H1 (cell line): ENCODE results near the gene CGB5. TPM values are rescaled to one million over a fixed set of nuclear protein-coding genes. Genes with fewer than 3 reads are reported as not detected.
"Not testable (repeated sequence)": the region's sequence is repeated elsewhere in the genome, so short reads cannot be mapped to it uniquely, and the experiment has no call there.

Experiments
- CTCF ChIA-PET: fragments of 300-600 bp; sonication (Branson Sonifier 250); formaldehyde crosslinking; loops from one replicate; lab custom pipeline; 2021; ENCODE audit not compliant: partially characterized antibody; lab: Charles Lee
- POLR2A ChIA-PET: fragments of 300-600 bp; sonication (Branson Sonifier 250); formaldehyde crosslinking; loops from one replicate; lab custom pipeline; 2021; ENCODE audit warnings: inconsistent platforms; ENCODE audit not compliant: partially characterized antibody; lab: Charles Lee
- DNase-seq, 2 experiments: peaks; one replicate each; pipeline versions ENCODE4 v3.0.0 to v3.0.0-alpha.2; 2010 to 2022; ENCODE audit warnings: low spot score in 2 of 2, low read depth in 1 of 2, mixed read lengths in 1 of 2
- FAIRE-seq: peaks from 2 replicates; lab custom pipeline; 2011; peaks lifted over from hg19 to GRCh38; lab: Jason Lieb, UNC
- H2AFZ ChIP-seq: 2 replicates; pipeline ENCODE4 v1.8.1; 2012; ENCODE audit warnings: low read length, inconsistent platforms
- H2AK5ac ChIP-seq: 2 replicates; pipeline ENCODE4 v1.6.1; 2013; ENCODE audit warnings: low read depth, low read length
- H2BK120ac ChIP-seq: replicated peaks from 2 replicates; pipeline ENCODE3; 2013; ENCODE audit warnings: low read depth, low read length, inconsistent platforms
- H2BK12ac ChIP-seq: 2 replicates; pipeline ENCODE4 v1.6.1; 2013; ENCODE audit warnings: low read depth, low read length
- H2BK15ac ChIP-seq: 2 replicates; pipeline ENCODE4 v1.6.1; 2013; ENCODE audit warnings: low read length
- H2BK20ac ChIP-seq: 2 replicates; pipeline ENCODE4 v1.6.1; 2013; ENCODE audit warnings: low read length
- H2BK5ac ChIP-seq: 2 replicates; pipeline ENCODE4 v1.6.1; 2013; ENCODE audit warnings: low read depth, low read length
- H3K14ac ChIP-seq: 2 replicates; pipeline ENCODE4 v1.6.1; 2013; ENCODE audit warnings: inconsistent platforms; ENCODE audit not compliant: insufficient read length
- H3K18ac ChIP-seq: 2 replicates; pipeline ENCODE4 v1.6.1; 2013; ENCODE audit warnings: low read length; ENCODE audit errors: extremely low read depth
- H3K23ac ChIP-seq: 2 replicates; pipeline ENCODE4 v1.6.1; 2013; ENCODE audit warnings: inconsistent platforms; ENCODE audit not compliant: insufficient read length
- H3K23me2 ChIP-seq: 2 replicates; pipeline ENCODE4 v1.6.1; 2013; ENCODE audit warnings: low read depth, low read length
- H3K27ac ChIP-seq: 2 replicates; pipeline ENCODE4 v1.6.1; 2011; ENCODE audit warnings: low read depth, low read length, inconsistent platforms
- H3K27me3 ChIP-seq, 4 experiments: replicated peaks in 1 of 4; 1 replicate in 1 of 4; 2 replicates in 3 of 4; pipeline versions ENCODE4 v1.6.1 to v1.8.1; 2011 to 2013; ENCODE audit warnings: low read length in 3 of 4, mild to moderate bottlenecking in 3 of 4, inconsistent platforms in 2 of 4, mixed read lengths in 2 of 4, moderate library complexity in 1 of 4; ENCODE audit not compliant: control insufficient read depth in 3 of 4, insufficient read depth in 3 of 4; ENCODE audit errors: extremely low read depth in 1 of 4
- H3K36me3 ChIP-seq, 4 experiments: 2 replicates each; pipeline versions ENCODE4 v1.6.1 to v1.8.1; 2011 to 2013; ENCODE audit warnings: mild to moderate bottlenecking in 4 of 4, low read length in 3 of 4, moderate library complexity in 2 of 4, control low read depth in 1 of 4, inconsistent platforms in 1 of 4; ENCODE audit not compliant: insufficient read depth in 4 of 4, control insufficient read depth in 2 of 4
- H3K4ac ChIP-seq: replicated peaks from 2 replicates; pipeline ENCODE3; 2013; ENCODE audit warnings: low read length, low read depth, mixed read lengths, inconsistent platforms; ENCODE audit not compliant: insufficient read length
- H3K4me1 ChIP-seq, 4 experiments: replicated peaks in 1 of 4; 1 replicate in 1 of 4; 2 replicates in 3 of 4; pipeline versions ENCODE4 v1.6.1 to v1.8.1; 2011 to 2013; ENCODE audit warnings: low read length in 3 of 4, inconsistent platforms in 2 of 4, mixed read lengths in 1 of 4; ENCODE audit not compliant: insufficient read depth in 4 of 4, control insufficient read depth in 3 of 4
- H3K4me2 ChIP-seq, 2 experiments: 2 replicates each; pipeline versions ENCODE4 v1.6.1 to v1.8.1; 2011 to 2013; ENCODE audit warnings: low read depth in 2 of 2, low read length in 2 of 2, control low read depth in 1 of 2, inconsistent platforms in 1 of 2, mild to moderate bottlenecking in 1 of 2; ENCODE audit not compliant: insufficient read depth in 1 of 2
- H3K4me3 ChIP-seq, 4 experiments: fragments of 200-600, 300-600 bp in 1 of 4; sonication (generic), shearing (Covaris generic), sonication (Bioruptor Twin) in 1 of 4; 2 replicates each; pipeline versions ENCODE4 v1.5.1 to v1.8.1; 2011 to 2016; ENCODE audit warnings: low read length in 4 of 4, low read depth in 3 of 4, control low read depth in 2 of 4, inconsistent platforms in 2 of 4, mild to moderate bottlenecking in 2 of 4, mixed read lengths in 1 of 4, moderate library complexity in 1 of 4; ENCODE audit not compliant: insufficient read depth in 2 of 4; ENCODE audit errors: extremely low read depth in 1 of 4
- H3K56ac ChIP-seq: replicated peaks from 2 replicates; pipeline ENCODE3; 2013; ENCODE audit warnings: low read depth, mild to moderate bottlenecking, mixed read lengths, low read length, inconsistent platforms; ENCODE audit not compliant: insufficient read length
- H3K79me1 ChIP-seq: 2 replicates; pipeline ENCODE4 v1.6.1; 2013; ENCODE audit warnings: low read depth, low read length, control low read depth
- H3K79me2 ChIP-seq, 2 experiments: 2 replicates each; pipeline versions ENCODE4 v1.6.1 to v1.8.1; 2012 to 2013; ENCODE audit warnings: low read length in 2 of 2, mild to moderate bottlenecking in 2 of 2, inconsistent platforms in 1 of 2; ENCODE audit not compliant: insufficient read depth in 2 of 2, control insufficient read depth in 1 of 2
- H3K9ac ChIP-seq, 4 experiments: replicated peaks in 1 of 4; 1 replicate in 1 of 4; 2 replicates in 3 of 4; pipeline versions ENCODE4 v1.6.1 to v1.8.1; 2011 to 2013; ENCODE audit warnings: low read depth in 3 of 4, low read length in 3 of 4, control low read depth in 2 of 4, mild to moderate bottlenecking in 2 of 4, moderate library complexity in 2 of 4, inconsistent platforms in 1 of 4; ENCODE audit errors: extremely low read depth in 1 of 4
- H3K9me3 ChIP-seq, 2 experiments: 2 replicates each; pipeline versions ENCODE4 v1.6.1 to v1.8.1; 2012 to 2013; ENCODE audit warnings: mild to moderate bottlenecking in 2 of 2, moderate library complexity in 2 of 2, control low read depth in 1 of 2, inconsistent platforms in 1 of 2, low read depth in 1 of 2, low read length in 1 of 2, mixed read lengths in 1 of 2; ENCODE audit not compliant: insufficient read depth in 2 of 2
- H4K20me1 ChIP-seq, 2 experiments: replicated peaks in 1 of 2; 2 replicates each; pipeline versions ENCODE3 to v1.8.1; 2011 to 2013; ENCODE audit warnings: inconsistent platforms in 2 of 2, low read length in 2 of 2, mild to moderate bottlenecking in 1 of 2; ENCODE audit not compliant: insufficient read depth in 2 of 2, control insufficient read depth in 1 of 2
- H4K5ac ChIP-seq: 2 replicates; pipeline ENCODE4 v1.6.1; 2013; ENCODE audit warnings: low read length, low read depth, mixed read lengths, inconsistent platforms; ENCODE audit not compliant: insufficient read length
- H4K8ac ChIP-seq: 2 replicates; pipeline ENCODE4 v1.8.0; 2013; ENCODE audit warnings: mild to moderate bottlenecking, moderate library complexity, low read length, inconsistent platforms; ENCODE audit not compliant: insufficient read depth; ENCODE audit errors: extremely low read depth
- H4K91ac ChIP-seq: replicated peaks from 2 replicates; pipeline ENCODE3; 2013; ENCODE audit warnings: low read length, mixed read lengths, inconsistent platforms; ENCODE audit not compliant: insufficient read length
- WGBS, 2 experiments: shearing (Covaris generic) in 1 of 2; methylation state at CpG; one replicate each; pipeline versions ENCODE4 v1.1.6 to v1.1.7; 2013 to 2015; ENCODE audit warnings: low lambda C conversion rate in 2 of 2, mixed read lengths in 2 of 2, inconsistent platforms in 1 of 2, low coverage in 1 of 2, missing lambda C conversion rate in 1 of 2; ENCODE audit not compliant: insufficient replicate concordance in 2 of 2, insufficient coverage in 1 of 2, insufficient read length in 1 of 2; ENCODE audit errors: extremely low coverage in 1 of 2, missing lambda C conversion rate in 1 of 2; 5-methylcytosine and 5-hydroxymethylcytosine counted together
- long read RNA-seq, 2 experiments: library from RNA in 1 of 2; library from capped mRNA in 1 of 2; stranded (forward); transcript quantifications; one replicate each; pipeline ENCODE4 v2.0.0, GENCODE V29; 2021; ENCODE audit warnings: inconsistent platforms in 1 of 2
- polyA minus RNA-seq, 3 experiments: library from RNA; depleted of rRNA, polyadenylated mRNA; stranded (reverse); fragments of >200 nt; gene quantifications; 1 replicate in 2 of 3; 2 replicates in 1 of 3; pipeline ENCODE4 v1.2.3, GENCODE V29; 2011
- polyA plus RNA-seq, 7 experiments: library from polyadenylated mRNA; depleted of rRNA in 3 of 7; stranded (reverse) in 5 of 7; unstranded in 2 of 7; fragments of >200 nt in 5 of 7; fragments of 200-250 nt in 2 of 7; gene quantifications; 1 replicate in 5 of 7; 2 replicates in 1 of 7; 4 replicates in 1 of 7; pipeline versions ENCODE4 v1.2.1 to v1.2.3, GENCODE V29; 2011 to 2013; ENCODE audit warnings: missing spikeins in 2 of 7, mixed read lengths in 2 of 7
- total RNA-seq: library from RNA; stranded (reverse); fragmentation: NEBNext Ultra II Directional; extraction: Animal tissue kit (Norgen Biotek cat#: 25700); gene quantifications from 2 replicates; pipeline ENCODE4 v1.2.1, GENCODE V29; 2021

Gene CGB5
- total RNA-seq (0.63 TPM in 1 of 2 replicates, not detected in the other), polyA plus RNA-seq (2011; rRNA removed) (0.68 and 0.83 TPM in 2 replicates), polyA minus RNA-seq (2011; rRNA and poly(A)+ RNA removed) (0.22 TPM in 1 of 2 replicates, not detected in the other)
- 0.16 TPM for polyA plus RNA-seq (2011; cell fraction: cytosol; rRNA removed)
- polyA plus RNA-seq (2011; cell fraction: nucleus; rRNA removed), result 0.51 TPM
- 0.25 to 0.85 TPM (median 0.29 TPM) in 3 of 4 replicates, not detected in the other for polyA plus RNA-seq (2012, experiment 1 of 2)
- not detected for polyA plus RNA-seq (2012, experiment 2 of 2)
- polyA plus RNA-seq (2013, experiment 1 of 2), result 0.14 TPM
- 0.22 TPM for polyA plus RNA-seq (2013, experiment 2 of 2)
- not detected for polyA minus RNA-seq (2011; cell fraction: cytosol; rRNA and poly(A)+ RNA removed)
- polyA minus RNA-seq (2011; cell fraction: nucleus; rRNA and poly(A)+ RNA removed), result not detected
- long read RNA-seq, experiment 1, result 0 reads
- long read RNA-seq, experiment 2, result 0 reads

GRCh38 chr19:49043548-49043947 is at the start of gene CGB5:
Gene CGB5 (plus strand): TSS chr19:49043848. CDS start chr19:49044210, 362 bp downstream.
- H4K8ac ChIP-seq, H3K4me3 ChIP-seq, H4K20me1 ChIP-seq, H2AFZ ChIP-seq, FAIRE-seq, H3K27ac ChIP-seq, H3K9ac ChIP-seq, H3K4ac ChIP-seq, H2BK5ac ChIP-seq, H3K4me2 ChIP-seq, H2BK120ac ChIP-seq, H3K14ac ChIP-seq, H3K23ac ChIP-seq, H3K9me3 ChIP-seq, H4K5ac ChIP-seq, H2AK5ac ChIP-seq, H3K27me3 ChIP-seq, H3K4me1 ChIP-seq, H3K23me2 ChIP-seq, H3K56ac ChIP-seq, CTCF ChIA-PET, H2BK20ac ChIP-seq, H4K91ac ChIP-seq, H3K18ac ChIP-seq, H3K79me1 ChIP-seq, H2BK12ac ChIP-seq, DNase-seq, H3K79me2 ChIP-seq, H2BK15ac ChIP-seq, H3K36me3 ChIP-seq: not testable (repeated sequence)
- WGBS, 2 experiments, result 85% methylated on average over 14 of the region's 15 CpGs; no CpG with 5 or more reads in 1 of the 2 experiments
- POLR2A ChIA-PET, result interaction anchor here (1.1 kb wide), 1 partner anchor 10 kb away, joined by 3 read pairs; no protein-coding TSS in a partner anchor
